T47D (cell line): Measurements from ENCODE around the gene TSPAN32.

ENCODE experiments used
- DNase-seq, 2 experiments: peaks; one replicate each; pipeline versions ENCODE4 v3.0.0 to v3.0.0-alpha.2; 2011 to 2012; ENCODE audit warnings: low read depth in 1 of 2, low spot score in 1 of 2
- JUND ChIP-seq: IDR thresholded peaks from 2 replicates; pipeline ENCODE4 v1.6.1; 2012; ENCODE audit warnings: low read depth
- in situ Hi-C: cut with HindIII; loops from 2 replicates; pipeline ENCODE4 v1.10.0; 2016; ENCODE audit warnings: low sequenced_read_pairs, low pct_unique_long_range_greater_than_20kb

TSPAN32 gene

GRCh38 chr11:2298131-2298794 lies 3.5 kb upstream of the TSPAN32 start:
- no peak for TF ChIP-seq JUND
- no peak for DNase-seq
- in situ Hi-C loops: no loop called here

GRCh38 chr11:2298795-2299761 lies 2.7 kb upstream of the TSPAN32 start:
- DNase-seq: peak; percentile 73 to 84
- in situ Hi-C loops: no loop called here
- no peak for TF ChIP-seq JUND

- in situ Hi-C loops: no loop called here
- no peak for TF ChIP-seq JUND
- no peak for DNase-seq
Observed at GRCh38 chr11:2299773-2300172, 2.0 kb upstream of the TSPAN32 start.

GRCh38 chr11:2300290-2300935 lies 1.4 kb upstream of the TSPAN32 start:
- in situ Hi-C loops: no loop called here
- DNase-seq: no peak
- TF ChIP-seq JUND: no peak

GRCh38 chr11:2300936-2301630 lies 730 bp upstream of the TSPAN32 start:
- TF ChIP-seq JUND: no peak
- DNase-seq: no peak
- in situ Hi-C loops: no loop called here

- DNase-seq: no peak
- in situ Hi-C loops: no loop called here
- no peak for TF ChIP-seq JUND
Observed at GRCh38 chr11:2302306-2302895, 588 bp downstream of the TSPAN32 start.

GRCh38 chr11:2302896-2303626 lies 1.2 kb downstream of the TSPAN32 start:
- in situ Hi-C loops: no loop called here
- no peak for TF ChIP-seq JUND
- no peak for DNase-seq

- no peak for TF ChIP-seq JUND
- no peak for DNase-seq
- in situ Hi-C loops: no loop called here
Observed at GRCh38 chr11:2303627-2304505, 2.1 kb downstream of the TSPAN32 start.

GRCh38 chr11:2304506-2305139 lies 2.8 kb downstream of the TSPAN32 start:
- in situ Hi-C loops: no loop called here
- no peak for TF ChIP-seq JUND
- DNase-seq: no peak

- DNase-seq: peak; percentile 56 to 64
- no peak for TF ChIP-seq JUND
- in situ Hi-C loops: no loop called here
Observed at GRCh38 chr11:2305140-2305778, 3.4 kb downstream of the TSPAN32 start.
